22Rv1 (cell line): ENCODE measurements around the gene CHD9.

Experiments
- ZFX ChIP-seq: fragments of 450-650 bp; IDR thresholded peaks from 2 replicates; pipeline ENCODE4 v1.6.1; 2017; ENCODE audit warnings: antibody characterized with exemption, borderline replicate concordance
- TF ChIP-seq, protein P1 (sequence below): fragments of 450-650 bp; IDR thresholded peaks from 2 replicates; pipeline ENCODE4 v1.5.1; 2017; ENCODE audit warnings: mild to moderate bottlenecking

GRCh38 chr16:53358884-53359283 lies 304.1 kb downstream of the CHD9 start:
- TF ChIP-seq, protein P1, sequence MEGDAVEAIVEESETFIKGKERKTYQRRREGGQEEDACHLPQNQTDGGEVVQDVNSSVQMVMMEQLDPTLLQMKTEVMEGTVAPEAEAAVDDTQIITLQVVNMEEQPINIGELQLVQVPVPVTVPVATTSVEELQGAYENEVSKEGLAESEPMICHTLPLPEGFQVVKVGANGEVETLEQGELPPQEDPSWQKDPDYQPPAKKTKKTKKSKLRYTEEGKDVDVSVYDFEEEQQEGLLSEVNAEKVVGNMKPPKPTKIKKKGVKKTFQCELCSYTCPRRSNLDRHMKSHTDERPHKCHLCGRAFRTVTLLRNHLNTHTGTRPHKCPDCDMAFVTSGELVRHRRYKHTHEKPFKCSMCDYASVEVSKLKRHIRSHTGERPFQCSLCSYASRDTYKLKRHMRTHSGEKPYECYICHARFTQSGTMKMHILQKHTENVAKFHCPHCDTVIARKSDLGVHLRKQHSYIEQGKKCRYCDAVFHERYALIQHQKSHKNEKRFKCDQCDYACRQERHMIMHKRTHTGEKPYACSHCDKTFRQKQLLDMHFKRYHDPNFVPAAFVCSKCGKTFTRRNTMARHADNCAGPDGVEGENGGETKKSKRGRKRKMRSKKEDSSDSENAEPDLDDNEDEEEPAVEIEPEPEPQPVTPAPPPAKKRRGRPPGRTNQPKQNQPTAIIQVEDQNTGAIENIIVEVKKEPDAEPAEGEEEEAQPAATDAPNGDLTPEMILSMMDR = no peak
- no peak for TF ChIP-seq ZFX
